HG03108 (cell line): ENCODE measurements around the gene ZNF93.
"Not testable (repeated sequence)": the region's sequence is repeated elsewhere in the genome, so short reads cannot be mapped to it uniquely, and the experiment has no call there.

Source experiments
- ATAC-seq: cut with Tn5 transposase; IDR thresholded peaks from one replicate; pipeline ENCODE4 v1.9.1; 2021; ENCODE audit warnings: moderate library complexity; ENCODE audit not compliant: unreplicated experiment

Gene ZNF93

GRCh38 chr19:19900729-19901444 lies at the start of gene ZNF93:
TSS of gene ZNF93 (plus strand) at chr19:19900946. CDS start at chr19:19901089, 143 bp downstream.
- ATAC-seq: peak; percentile 95

GRCh38 chr19:19851740-19852139 lies 49.0 kb upstream of the ZNF93 start:
- not testable (repeated sequence) for ATAC-seq

- ATAC-seq: no peak
These were observed 42.0 kb upstream of the ZNF93 start for GRCh38 chr19:19858751-19859150.

- ATAC-seq: no peak
These were observed 39.9 kb upstream of the ZNF93 start for GRCh38 chr19:19860756-19861390.

GRCh38 chr19:19865750-19866610 lies 34.8 kb upstream of the ZNF93 start, which contains the start of gene ZNF253:
TSS of gene ZNF253 (plus strand) at chr19:19865882. CDS start at chr19:19865997, 115 bp downstream.
- ATAC-seq: peak; percentile 95

GRCh38 chr19:19866611-19867248 lies 34.0 kb upstream of the ZNF93 start:
- no peak for ATAC-seq

GRCh38 chr19:19870086-19870485 lies 30.7 kb upstream of the ZNF93 start:
- ATAC-seq: not testable (repeated sequence)

GRCh38 chr19:19871932-19872331 lies 28.8 kb upstream of the ZNF93 start:
- ATAC-seq: no peak

GRCh38 chr19:19873381-19873780 lies 27.4 kb upstream of the ZNF93 start:
- no peak for ATAC-seq

- ATAC-seq: no peak
These were observed 23.0 kb upstream of the ZNF93 start for GRCh38 chr19:19877724-19878123.

- ATAC-seq: no peak
These were observed 16.2 kb upstream of the ZNF93 start for GRCh38 chr19:19884583-19884982.

- not testable (repeated sequence) for ATAC-seq
These were observed 8.4 kb upstream of the ZNF93 start for GRCh38 chr19:19892055-19892941.

GRCh38 chr19:19900139-19900728 lies 512 bp upstream of the ZNF93 start:
- ATAC-seq: peak; percentile 13

- not testable (repeated sequence) for ATAC-seq
These were observed 6.8 kb downstream of the ZNF93 start for GRCh38 chr19:19907551-19907950.

- ATAC-seq: no peak
These were observed 8.9 kb downstream of the ZNF93 start for GRCh38 chr19:19909654-19910053.

GRCh38 chr19:19911150-19911549 lies 10.4 kb downstream of the ZNF93 start:
- no peak for ATAC-seq

GRCh38 chr19:19914596-19914995 lies 13.8 kb downstream of the ZNF93 start:
- no peak for ATAC-seq

GRCh38 chr19:19930417-19930816 lies 29.7 kb downstream of the ZNF93 start:
- ATAC-seq: not testable (repeated sequence)
